SK-N-SH treated with all-trans-retinoic acid at 6 μM for 48 hours (cell line): ENCODE results near the gene CLEC17A.

Experiments
- ATAC-seq: fragments of 200-7000 bp; cut with Tn5 transposase; 3 replicates; pipeline ENCODE4 v1.9.1; 2020; ENCODE audit warnings: mild to moderate bottlenecking, moderate library complexity
- ARNTL ChIP-seq: fragments of 450-650 bp; formaldehyde crosslinking; IDR thresholded peaks from 2 replicates; pipeline ENCODE4 v1.5.0; 2020; ENCODE audit warnings: low read depth, mild to moderate bottlenecking, moderate library complexity, borderline replicate concordance
- BACH2 ChIP-seq: fragments of 250-450 bp; sonication (Bioruptor Pico); IDR thresholded peaks from 2 replicates; pipeline ENCODE4 v1.9.0; 2021; ENCODE audit warnings: mild to moderate bottlenecking, borderline replicate concordance
- CSDC2 ChIP-seq: fragments of 250-450 bp; sonication (Bioruptor Pico); IDR thresholded peaks from 2 replicates; pipeline ENCODE4 v1.5.0; 2020; ENCODE audit warnings: mild to moderate bottlenecking, moderate library complexity
- ESRRG ChIP-seq: fragments of 250-450 bp; sonication (Bioruptor Pico); IDR thresholded peaks from 2 replicates; pipeline ENCODE4 v1.6.1; 2021; ENCODE audit warnings: mild to moderate bottlenecking
- GLIS3 ChIP-seq: fragments of 250-450 bp; sonication (Bioruptor Pico); IDR thresholded peaks from 2 replicates; pipeline ENCODE4 v1.5.0; 2020; ENCODE audit warnings: mild to moderate bottlenecking, moderate library complexity
- OSR1 ChIP-seq: fragments of 250-450 bp; sonication (Bioruptor Pico); IDR thresholded peaks from 2 replicates; pipeline ENCODE4 v1.8.0; 2022; ENCODE audit warnings: moderate library complexity, mild to moderate bottlenecking, inconsistent platforms
- PPARA ChIP-seq: fragments of 250-450 bp; sonication (Bioruptor Pico); IDR thresholded peaks from 2 replicates; pipeline ENCODE4 v1.5.0; 2020; ENCODE audit warnings: mild to moderate bottlenecking, borderline replicate concordance
- RARB ChIP-seq: fragments of 250-450 bp; sonication (Bioruptor Pico); IDR thresholded peaks from 2 replicates; pipeline ENCODE4 v1.8.0; 2021; ENCODE audit warnings: mild to moderate bottlenecking, moderate library complexity
- SNAI2 ChIP-seq: fragments of 250-450 bp; sonication (Bioruptor Pico); IDR thresholded peaks from 2 replicates; pipeline ENCODE4 v1.5.0; 2020; ENCODE audit warnings: mild to moderate bottlenecking, moderate library complexity
- TCF4 ChIP-seq: fragments of 250-450 bp; sonication (Bioruptor Pico); IDR thresholded peaks from 2 replicates; pipeline ENCODE4 v1.8.0; 2021; ENCODE audit warnings: mild to moderate bottlenecking, moderate library complexity, borderline replicate concordance
- TOX ChIP-seq: fragments of 250-450 bp; sonication (Bioruptor Pico); IDR thresholded peaks from 2 replicates; pipeline ENCODE4 v1.8.0; 2021; ENCODE audit warnings: mild to moderate bottlenecking, moderate library complexity, borderline replicate concordance
- ZFP3 ChIP-seq: fragments of 250-450 bp; sonication (Bioruptor Pico); IDR thresholded peaks from 2 replicates; pipeline ENCODE4 v1.5.0; 2020; ENCODE audit warnings: mild to moderate bottlenecking, moderate library complexity
- ZFP30 ChIP-seq: fragments of 450-650 bp; formaldehyde crosslinking; IDR thresholded peaks from 2 replicates; pipeline ENCODE4 v1.5.0; 2022; ENCODE audit warnings: mild to moderate bottlenecking, moderate library complexity
- ZNF565 ChIP-seq: fragments of 450-650 bp; formaldehyde crosslinking; conservative IDR thresholded peaks from 2 replicates; pipeline ENCODE4 v1.5.0; 2020; ENCODE audit warnings: low read depth, mild to moderate bottlenecking, moderate library complexity
- ZNF70 ChIP-seq: fragments of 450-650 bp; formaldehyde crosslinking; IDR thresholded peaks from 2 replicates; pipeline ENCODE4 v1.5.0; 2020; ENCODE audit warnings: mild to moderate bottlenecking, moderate library complexity
- ZNF8 ChIP-seq: fragments of 450-650 bp; formaldehyde crosslinking; IDR thresholded peaks from 2 replicates; pipeline ENCODE4 v1.5.0; 2020; ENCODE audit warnings: mild to moderate bottlenecking, moderate library complexity
- TF ChIP-seq, protein P1 (sequence below): fragments of 250-450 bp; sonication (Bioruptor Pico); IDR thresholded peaks from 2 replicates; pipeline ENCODE4 v1.5.1; 2021; ENCODE audit warnings: mild to moderate bottlenecking, moderate library complexity
- TF ChIP-seq, protein P2 (sequence below): fragments of 250-450 bp; sonication (Bioruptor Pico); IDR thresholded peaks from 2 replicates; pipeline ENCODE4 v1.5.1; 2020; ENCODE audit warnings: low read depth, mild to moderate bottlenecking, moderate library complexity
- TF ChIP-seq, protein P3 (sequence below): fragments of 250-450 bp; sonication (Bioruptor Pico); IDR thresholded peaks from 2 replicates; pipeline ENCODE4 v1.8.0; 2020; ENCODE audit warnings: mild to moderate bottlenecking, moderate library complexity, borderline replicate concordance
- TF ChIP-seq, protein P4 (sequence below): fragments of 250-450 bp; sonication (Bioruptor Pico); IDR thresholded peaks from 2 replicates; pipeline ENCODE4 v1.8.0; 2021; ENCODE audit warnings: low read depth, mild to moderate bottlenecking, moderate library complexity, borderline replicate concordance
- TF ChIP-seq, protein P5 (sequence below): fragments of 250-450 bp; sonication (Bioruptor Pico); IDR thresholded peaks from 2 replicates; pipeline ENCODE4 v1.5.0; 2020; ENCODE audit warnings: mild to moderate bottlenecking, moderate library complexity

Gene CLEC17A

DNA sequence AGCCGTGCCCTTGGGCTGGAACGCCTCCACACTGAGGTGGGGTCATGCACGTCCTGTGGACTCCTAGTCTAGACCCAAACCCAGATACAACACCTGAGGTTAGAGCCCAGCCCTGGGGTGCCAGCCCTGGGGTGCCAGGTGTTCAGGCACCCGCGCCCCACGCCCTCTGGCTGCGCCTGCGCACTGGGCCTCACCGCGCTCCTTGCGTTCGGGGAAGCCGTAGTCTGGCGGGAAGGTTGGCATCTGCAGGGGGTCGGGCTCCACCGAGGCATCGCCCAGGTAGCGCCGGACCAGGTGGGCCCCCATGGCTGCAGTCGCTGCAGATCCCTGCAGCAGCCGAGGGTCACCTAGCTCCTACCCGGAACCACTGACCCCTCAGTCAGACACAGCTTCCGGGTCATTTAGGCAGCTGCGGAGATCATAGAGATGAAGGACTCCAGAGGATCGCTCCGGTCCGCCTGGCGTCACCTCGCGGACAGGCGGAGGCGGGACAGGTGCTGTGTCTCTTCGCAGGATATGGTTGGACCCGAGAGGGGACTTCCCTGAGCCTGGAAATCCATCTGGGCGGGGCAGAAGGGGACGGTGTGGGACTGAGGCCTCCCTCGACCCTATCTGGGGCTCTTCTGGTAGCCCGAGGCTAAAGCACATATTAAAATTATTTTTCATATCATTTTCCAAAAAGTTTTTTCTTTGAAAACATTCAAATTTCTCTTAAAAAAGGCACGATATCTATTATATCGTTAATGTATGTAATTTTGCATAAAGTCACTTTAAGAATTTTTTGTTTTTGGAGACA is 11.0 kb upstream of the CLEC17A start, which contains the start of gene NDUFB7:
TSS of gene NDUFB7 (minus strand) at position 372 of the 796 bp plus-strand sequence. CDS start at position 306, 66 bp downstream.
- ATAC-seq: peak; percentile 96
- peak; percentile 39; the same call in 1 of the 2 replicates for TF ChIP-seq SNAI2
- TF ChIP-seq, protein P1, sequence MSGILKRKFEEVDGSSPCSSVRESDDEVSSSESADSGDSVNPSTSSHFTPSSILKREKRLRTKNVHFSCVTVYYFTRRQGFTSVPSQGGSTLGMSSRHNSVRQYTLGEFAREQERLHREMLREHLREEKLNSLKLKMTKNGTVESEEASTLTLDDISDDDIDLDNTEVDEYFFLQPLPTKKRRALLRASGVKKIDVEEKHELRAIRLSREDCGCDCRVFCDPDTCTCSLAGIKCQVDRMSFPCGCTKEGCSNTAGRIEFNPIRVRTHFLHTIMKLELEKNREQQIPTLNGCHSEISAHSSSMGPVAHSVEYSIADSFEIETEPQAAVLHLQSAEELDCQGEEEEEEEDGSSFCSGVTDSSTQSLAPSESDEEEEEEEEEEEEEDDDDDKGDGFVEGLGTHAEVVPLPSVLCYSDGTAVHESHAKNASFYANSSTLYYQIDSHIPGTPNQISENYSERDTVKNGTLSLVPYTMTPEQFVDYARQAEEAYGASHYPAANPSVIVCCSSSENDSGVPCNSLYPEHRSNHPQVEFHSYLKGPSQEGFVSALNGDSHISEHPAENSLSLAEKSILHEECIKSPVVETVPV: no peak
- TF ChIP-seq ARNTL (CRISPR knock-in tag): no peak
- TF ChIP-seq ZFP3: 0 out of 2 replicates have a peak, but pooled peaks have one; percentile 51
- peak; percentile 32; the same call in 1 of the 2 replicates for TF ChIP-seq TCF4 (CRISPR knock-in tag)
- 0 out of 2 replicates have a peak, but pooled peaks have one; percentile 22 for TF ChIP-seq ZNF565 (CRISPR knock-in tag)

DNA sequence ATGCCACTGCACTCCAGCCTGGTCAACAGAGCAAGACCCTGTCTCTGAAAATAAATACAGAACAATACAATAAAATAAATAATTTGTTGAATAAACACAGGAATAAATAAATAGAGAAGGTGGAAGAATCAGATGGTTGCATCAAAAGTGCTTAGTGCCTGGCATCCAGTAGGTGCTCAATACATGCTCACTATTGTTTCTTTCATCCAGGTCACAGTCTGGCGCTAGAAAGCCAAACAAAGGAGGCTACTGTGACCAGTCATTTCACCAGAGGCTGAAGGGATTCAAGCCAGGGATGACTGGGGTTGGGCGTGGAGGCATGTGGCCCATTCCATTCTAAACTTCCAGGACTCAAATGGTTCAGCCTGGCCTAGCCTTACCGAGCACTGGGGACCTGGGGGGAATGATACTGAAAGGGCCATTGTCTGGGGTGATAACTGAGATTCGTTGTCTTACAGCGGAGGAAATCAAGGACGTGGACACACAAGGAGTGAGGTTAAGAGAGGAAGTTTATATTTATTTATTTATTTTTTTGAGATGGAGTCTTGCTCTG is 7.4 kb upstream of the CLEC17A start:
- TF ChIP-seq PPARA (CRISPR knock-in tag) (no peak), ZFP30 (CRISPR knock-in tag) (no peak), ZNF8 (CRISPR knock-in tag) (no peak), CSDC2 (CRISPR knock-in tag) (no peak), ZNF565 (CRISPR knock-in tag) (no peak), ZNF70 (CRISPR knock-in tag) (no peak), GLIS3 (CRISPR knock-in tag) (no peak), ESRRG (CRISPR knock-in tag) (no peak)
- no peak for ATAC-seq

DNA sequence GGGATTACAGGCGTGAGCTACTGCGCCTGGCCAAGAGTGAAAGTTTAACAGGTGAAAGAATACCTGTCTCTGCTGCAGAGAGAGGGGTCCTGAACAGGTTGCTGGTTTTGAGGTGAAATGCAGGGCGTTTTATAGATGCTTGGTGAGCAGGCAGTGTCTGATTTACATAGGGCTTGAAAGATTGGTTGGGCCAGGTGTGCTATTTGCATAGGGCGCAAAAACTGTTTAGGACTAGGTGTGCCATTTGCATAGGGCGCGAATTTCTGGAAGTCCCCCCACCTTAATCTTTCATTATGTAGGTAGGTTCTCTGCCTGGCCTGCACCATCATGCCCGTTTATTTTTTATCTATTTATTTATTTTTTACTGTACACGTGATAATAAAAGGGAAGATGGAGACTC is 6.5 kb upstream of the CLEC17A start:
- no peak for TF ChIP-seq ZNF70 (CRISPR knock-in tag)
- TF ChIP-seq GLIS3 (CRISPR knock-in tag): no peak
- no peak for TF ChIP-seq ZNF8 (CRISPR knock-in tag)
- TF ChIP-seq ZFP3: no peak
- no peak for TF ChIP-seq ESRRG (CRISPR knock-in tag)
- TF ChIP-seq SNAI2: no peak
- TF ChIP-seq, protein P2, sequence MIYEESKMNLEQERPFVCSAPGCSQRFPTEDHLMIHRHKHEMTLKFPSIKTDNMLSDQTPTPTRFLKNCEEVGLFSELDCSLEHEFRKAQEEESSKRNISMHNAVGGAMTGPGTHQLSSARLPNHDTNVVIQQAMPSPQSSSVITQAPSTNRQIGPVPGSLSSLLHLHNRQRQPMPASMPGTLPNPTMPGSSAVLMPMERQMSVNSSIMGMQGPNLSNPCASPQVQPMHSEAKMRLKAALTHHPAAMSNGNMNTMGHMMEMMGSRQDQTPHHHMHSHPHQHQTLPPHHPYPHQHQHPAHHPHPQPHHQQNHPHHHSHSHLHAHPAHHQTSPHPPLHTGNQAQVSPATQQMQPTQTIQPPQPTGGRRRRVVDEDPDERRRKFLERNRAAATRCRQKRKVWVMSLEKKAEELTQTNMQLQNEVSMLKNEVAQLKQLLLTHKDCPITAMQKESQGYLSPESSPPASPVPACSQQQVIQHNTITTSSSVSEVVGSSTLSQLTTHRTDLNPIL (CRISPR knock-in tag): no peak
- TF ChIP-seq ZNF565 (CRISPR knock-in tag): no peak
- no peak for TF ChIP-seq BACH2 (CRISPR knock-in tag)
- no peak for TF ChIP-seq TOX (CRISPR knock-in tag)
- TF ChIP-seq, protein P1: no peak
- TF ChIP-seq CSDC2 (CRISPR knock-in tag): no peak
- TF ChIP-seq, protein P3, sequence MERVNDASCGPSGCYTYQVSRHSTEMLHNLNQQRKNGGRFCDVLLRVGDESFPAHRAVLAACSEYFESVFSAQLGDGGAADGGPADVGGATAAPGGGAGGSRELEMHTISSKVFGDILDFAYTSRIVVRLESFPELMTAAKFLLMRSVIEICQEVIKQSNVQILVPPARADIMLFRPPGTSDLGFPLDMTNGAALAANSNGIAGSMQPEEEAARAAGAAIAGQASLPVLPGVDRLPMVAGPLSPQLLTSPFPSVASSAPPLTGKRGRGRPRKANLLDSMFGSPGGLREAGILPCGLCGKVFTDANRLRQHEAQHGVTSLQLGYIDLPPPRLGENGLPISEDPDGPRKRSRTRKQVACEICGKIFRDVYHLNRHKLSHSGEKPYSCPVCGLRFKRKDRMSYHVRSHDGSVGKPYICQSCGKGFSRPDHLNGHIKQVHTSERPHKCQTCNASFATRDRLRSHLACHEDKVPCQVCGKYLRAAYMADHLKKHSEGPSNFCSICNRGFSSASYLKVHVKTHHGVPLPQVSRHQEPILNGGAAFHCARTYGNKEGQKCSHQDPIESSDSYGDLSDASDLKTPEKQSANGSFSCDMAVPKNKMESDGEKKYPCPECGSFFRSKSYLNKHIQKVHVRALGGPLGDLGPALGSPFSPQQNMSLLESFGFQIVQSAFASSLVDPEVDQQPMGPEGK (CRISPR knock-in tag): no peak
- TF ChIP-seq ZFP30 (CRISPR knock-in tag): no peak
- no peak for TF ChIP-seq OSR1 (CRISPR knock-in tag)
- no peak for TF ChIP-seq RARB (CRISPR knock-in tag)
- TF ChIP-seq ARNTL (CRISPR knock-in tag): no peak
- TF ChIP-seq, protein P4, sequence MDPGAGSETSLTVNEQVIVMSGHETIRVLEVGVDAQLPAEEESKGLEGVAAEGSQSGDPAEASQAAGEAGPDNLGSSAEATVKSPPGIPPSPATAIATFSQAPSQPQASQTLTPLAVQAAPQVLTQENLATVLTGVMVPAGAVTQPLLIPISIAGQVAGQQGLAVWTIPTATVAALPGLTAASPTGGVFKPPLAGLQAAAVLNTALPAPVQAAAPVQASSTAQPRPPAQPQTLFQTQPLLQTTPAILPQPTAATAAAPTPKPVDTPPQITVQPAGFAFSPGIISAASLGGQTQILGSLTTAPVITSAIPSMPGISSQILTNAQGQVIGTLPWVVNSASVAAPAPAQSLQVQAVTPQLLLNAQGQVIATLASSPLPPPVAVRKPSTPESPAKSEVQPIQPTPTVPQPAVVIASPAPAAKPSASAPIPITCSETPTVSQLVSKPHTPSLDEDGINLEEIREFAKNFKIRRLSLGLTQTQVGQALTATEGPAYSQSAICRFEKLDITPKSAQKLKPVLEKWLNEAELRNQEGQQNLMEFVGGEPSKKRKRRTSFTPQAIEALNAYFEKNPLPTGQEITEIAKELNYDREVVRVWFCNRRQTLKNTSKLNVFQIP (CRISPR knock-in tag): no peak
- TF ChIP-seq, protein P5, sequence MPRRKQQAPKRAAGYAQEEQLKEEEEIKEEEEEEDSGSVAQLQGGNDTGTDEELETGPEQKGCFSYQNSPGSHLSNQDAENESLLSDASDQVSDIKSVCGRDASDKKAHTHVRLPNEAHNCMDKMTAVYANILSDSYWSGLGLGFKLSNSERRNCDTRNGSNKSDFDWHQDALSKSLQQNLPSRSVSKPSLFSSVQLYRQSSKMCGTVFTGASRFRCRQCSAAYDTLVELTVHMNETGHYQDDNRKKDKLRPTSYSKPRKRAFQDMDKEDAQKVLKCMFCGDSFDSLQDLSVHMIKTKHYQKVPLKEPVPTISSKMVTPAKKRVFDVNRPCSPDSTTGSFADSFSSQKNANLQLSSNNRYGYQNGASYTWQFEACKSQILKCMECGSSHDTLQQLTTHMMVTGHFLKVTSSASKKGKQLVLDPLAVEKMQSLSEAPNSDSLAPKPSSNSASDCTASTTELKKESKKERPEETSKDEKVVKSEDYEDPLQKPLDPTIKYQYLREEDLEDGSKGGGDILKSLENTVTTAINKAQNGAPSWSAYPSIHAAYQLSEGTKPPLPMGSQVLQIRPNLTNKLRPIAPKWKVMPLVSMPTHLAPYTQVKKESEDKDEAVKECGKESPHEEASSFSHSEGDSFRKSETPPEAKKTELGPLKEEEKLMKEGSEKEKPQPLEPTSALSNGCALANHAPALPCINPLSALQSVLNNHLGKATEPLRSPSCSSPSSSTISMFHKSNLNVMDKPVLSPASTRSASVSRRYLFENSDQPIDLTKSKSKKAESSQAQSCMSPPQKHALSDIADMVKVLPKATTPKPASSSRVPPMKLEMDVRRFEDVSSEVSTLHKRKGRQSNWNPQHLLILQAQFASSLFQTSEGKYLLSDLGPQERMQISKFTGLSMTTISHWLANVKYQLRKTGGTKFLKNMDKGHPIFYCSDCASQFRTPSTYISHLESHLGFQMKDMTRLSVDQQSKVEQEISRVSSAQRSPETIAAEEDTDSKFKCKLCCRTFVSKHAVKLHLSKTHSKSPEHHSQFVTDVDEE (CRISPR knock-in tag): no peak

More for the DNA sequence above, 6.5 kb upstream of the CLEC17A start:
- ATAC-seq: no peak
